GM18517 (cell line): ENCODE measurements around the gene CTIF.

Source experiments
- ATAC-seq: cut with Tn5 transposase; IDR thresholded peaks from one replicate; pipeline ENCODE4 v1.9.1; 2021; ENCODE audit warnings: mild to moderate bottlenecking, moderate library complexity; ENCODE audit not compliant: unreplicated experiment

CTIF gene

DNA sequence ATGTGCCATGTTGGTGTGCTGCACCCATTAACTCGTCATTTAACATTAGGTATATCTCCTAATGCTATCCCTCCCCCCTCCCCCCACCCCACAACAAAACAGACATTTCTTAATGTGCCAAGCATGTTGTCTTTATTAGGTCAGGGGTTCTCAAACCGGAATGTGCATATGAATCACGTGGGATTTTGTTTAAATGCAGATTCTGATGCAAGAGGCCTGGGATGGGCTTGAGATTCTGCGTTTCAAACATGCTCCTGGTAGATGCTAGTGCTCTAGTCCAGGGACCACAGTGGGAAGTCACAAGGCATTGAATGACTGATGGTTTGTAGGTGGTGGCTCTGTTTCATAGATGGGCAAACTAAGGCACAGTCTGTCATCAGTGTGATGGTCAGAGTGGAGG lies 227.2 kb downstream of the CTIF start:
- no peak for ATAC-seq

DNA sequence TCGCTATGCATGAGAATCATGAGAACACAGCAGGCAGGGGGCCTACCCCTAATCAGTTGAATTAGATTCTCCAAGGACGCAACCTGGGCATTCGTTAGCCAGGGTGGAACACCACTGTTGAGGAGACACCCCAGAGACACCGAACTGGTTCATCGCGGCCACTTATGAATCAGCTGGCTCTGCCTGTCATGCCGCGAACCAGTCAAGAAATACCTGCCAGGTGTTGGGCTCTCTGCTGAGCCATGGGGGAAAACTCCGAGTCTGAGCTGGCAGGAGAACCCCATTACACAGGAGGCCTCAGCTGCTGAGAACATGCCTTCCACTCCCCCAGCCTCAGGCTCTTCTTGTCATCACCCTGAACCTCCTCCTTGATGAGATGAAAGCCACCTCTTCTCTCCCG lies 227.7 kb downstream of the CTIF start:
- ATAC-seq = no peak

DNA sequence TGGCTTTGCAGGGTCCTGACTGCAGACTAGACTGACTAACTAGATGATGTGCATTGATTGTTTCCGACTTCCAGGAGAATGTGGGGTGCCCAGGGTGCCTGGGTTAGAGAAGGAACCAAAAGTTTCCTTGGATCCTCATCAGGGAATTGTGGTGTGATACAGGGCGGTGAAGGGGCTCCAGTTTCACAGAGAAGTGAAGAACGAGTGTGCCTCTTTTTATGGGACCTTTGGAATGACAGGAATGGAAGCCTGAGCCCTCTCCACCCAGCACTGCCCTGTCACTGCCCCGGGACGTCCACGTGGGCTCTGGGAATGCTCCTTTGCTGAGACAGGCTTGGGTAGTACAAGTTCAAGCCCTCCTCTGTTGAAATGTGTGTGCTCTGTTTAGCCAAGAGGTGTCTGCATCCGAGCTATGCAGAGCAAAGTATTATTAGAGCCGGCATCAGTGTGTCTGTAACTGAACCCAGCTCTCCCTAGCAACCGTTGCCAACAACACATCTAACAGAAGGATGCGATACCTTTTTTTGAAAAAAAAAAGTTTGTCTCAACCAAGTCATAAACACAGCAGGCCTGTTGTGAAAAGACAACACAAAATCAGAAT lies 228.4 kb downstream of the CTIF start:
- ATAC-seq = no peak

DNA sequence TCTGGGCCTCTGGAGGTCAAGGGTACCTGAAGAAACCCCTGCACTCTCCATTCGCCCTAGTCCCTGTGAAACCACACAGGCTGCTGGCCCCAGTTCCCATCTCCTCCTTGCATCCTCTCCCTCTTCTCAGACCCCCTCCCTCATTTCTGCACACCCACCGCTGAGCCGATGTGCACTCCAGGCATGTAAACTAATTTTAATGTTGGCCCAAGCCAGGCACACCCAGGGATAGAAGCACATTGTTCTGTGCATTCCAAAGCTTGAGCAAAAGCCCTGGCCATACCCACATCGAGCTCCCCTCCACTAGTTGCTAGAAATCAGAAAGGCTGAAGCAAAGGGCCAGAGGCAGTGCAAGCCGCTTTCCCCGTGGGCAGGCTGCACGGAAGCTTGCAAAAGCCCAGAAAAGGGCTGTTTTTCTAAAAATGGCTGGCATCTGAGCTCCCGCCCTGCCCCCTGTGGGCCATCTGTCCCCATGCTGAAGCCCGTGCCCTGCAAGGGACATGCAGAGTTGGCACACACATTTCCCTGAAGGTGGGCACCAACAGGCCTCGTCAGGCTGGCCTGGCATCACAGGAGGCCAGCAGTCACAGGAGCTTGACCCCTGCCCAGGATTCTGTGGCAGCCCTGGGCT lies 230.3 kb downstream of the CTIF start:
- ATAC-seq = no peak

DNA sequence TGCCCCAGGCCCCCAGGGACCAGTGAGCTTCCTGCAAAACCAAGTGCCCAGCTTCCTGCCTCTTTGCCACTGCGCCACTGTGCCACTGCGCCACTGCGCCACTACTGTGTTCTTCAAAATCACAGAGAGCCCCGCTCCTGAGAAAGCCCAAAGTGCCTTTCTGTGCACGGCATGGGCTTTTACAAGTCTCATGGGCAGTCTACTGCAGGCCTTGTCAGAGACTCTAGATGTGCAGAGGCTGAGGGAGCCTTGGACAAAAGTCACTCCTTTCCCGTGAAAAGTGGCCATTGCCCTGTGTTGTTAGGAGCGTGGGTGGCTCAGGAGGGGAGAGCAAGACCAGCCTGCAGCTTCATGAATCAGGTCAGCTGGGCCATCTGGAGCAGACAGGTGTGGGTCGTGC lies 231.4 kb downstream of the CTIF start:
- ATAC-seq = no peak

DNA sequence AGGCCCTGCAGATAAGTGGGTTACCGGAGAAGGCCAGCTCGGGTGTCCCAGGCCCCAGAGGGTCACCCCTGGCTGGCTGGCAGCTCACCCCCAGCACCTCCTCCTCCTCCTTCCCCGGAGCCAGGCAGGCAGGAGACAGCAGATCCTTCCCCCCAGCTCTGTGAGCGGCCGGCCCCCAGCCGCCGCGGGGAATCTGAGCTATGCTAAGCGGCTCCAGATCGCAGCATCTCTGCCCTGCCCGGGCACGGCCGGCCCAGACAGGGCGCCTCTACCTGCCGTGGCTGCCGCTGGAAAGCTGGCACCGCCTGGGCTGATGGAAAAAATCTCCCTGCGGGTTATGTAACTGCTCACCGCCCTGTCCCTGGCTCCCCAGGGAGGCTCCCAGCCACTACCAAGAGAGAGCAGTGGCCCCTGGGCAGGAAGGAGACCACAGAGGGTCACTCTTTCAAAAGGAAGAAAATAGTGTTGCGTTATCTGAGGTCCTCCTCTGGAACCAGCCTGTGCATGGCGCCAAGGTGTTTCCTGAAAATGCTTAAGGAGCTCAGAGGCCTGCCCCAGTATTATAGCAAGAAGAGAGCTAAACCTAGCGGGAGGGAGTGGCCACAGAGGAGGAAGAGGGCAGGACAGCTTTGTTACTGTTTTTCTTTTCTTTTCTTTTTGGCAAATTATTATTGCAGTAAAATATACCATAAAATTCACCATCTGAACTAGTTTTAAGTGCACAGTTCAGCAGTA lies 233.0 kb downstream of the CTIF start:
- ATAC-seq = no peak

DNA sequence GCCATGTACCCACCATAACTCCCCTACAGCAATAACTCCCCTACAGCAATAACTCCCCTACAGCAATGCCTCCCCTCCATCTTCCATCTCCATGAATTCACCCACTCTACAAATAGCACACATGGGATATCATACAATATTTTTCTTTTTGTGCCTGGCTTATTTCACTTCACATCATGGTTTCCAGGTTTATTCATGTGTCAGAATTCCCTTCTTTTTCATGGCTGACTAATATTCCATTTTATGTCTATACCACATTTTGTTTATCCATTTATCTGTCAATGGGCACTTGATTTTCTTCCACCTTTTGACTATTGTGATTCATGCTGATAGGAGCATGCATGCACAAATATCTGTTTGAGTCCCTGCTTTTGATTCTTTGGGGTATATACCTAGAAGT lies 233.6 kb downstream of the CTIF start:
- ATAC-seq = no peak

DNA sequence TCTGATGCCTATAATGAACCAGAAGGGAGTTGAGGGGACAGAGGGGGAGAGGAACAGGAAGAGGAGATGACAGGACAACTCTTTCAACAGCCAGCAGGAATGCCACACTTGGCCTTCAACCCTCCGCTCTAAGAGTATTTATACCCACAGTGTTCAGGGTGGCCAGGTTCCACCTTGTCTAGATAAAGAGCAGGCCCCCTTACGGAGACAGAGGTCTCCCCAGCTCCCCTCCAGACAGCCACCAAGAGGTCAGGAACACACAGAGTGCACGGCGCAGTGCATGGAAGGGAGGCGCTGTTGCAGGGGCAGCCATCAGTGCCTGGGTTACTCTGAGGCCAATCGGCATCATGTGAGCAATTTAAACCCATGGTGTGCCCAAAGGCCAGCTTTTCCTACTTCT lies 235.0 kb downstream of the CTIF start:
- ATAC-seq = no peak

DNA sequence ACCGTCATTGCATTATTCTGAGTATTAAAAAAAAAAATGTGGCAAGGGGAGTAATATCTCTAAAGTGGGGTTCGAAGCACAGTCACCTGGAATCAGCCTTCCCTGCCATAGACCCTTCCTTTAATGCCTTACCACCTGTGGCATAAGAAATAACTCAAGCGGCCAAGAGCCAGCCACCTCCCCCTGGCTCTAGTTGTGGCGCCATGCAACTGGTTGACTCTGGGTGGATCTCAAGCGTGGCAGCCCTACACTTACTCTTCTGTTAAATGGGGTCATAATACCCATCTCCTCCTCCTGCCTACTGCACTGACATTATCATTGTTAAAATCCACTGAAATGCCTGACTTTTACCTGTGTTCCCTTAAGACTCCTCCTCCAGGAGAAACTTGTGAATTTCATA lies 236.1 kb downstream of the CTIF start:
- no peak for ATAC-seq

DNA sequence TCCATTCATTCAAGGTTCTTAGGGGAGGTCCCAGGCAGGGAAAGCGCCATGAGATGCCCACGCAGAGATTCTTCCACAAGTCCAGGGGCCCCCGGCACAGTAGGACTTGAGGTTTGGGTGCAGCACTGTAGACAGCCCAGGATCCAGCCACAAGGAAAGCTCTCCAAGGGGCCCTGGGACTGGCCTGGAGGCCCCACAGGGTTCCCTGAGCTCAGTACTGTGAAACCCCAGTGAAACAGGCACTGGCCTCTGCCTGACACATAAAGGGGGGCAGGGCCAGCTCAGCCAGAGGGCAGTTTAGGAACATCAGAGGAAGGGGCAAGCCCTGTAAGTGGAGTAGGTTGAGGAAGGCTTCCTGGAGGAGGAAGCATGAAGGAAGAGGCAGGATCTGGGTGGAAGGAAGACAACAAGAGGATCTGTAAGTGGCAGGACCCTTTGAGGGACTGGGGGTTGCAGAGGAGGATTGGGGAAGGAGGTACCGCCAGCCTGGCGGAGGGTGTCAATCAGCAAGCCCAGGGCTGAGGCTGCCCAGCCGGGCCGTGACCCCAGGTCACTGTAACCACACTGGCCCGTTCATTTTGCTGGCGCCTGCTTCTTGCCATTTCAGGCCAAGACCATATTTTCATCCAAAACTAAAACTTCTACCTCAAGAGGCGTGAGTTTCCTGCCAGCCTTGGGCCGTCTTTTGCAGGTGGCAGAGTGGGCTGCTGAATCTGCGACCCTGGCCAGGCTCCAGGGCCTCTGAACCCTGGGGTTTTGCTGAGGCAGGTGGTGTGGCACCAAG lies 236.7 kb downstream of the CTIF start:
- no peak for ATAC-seq

DNA sequence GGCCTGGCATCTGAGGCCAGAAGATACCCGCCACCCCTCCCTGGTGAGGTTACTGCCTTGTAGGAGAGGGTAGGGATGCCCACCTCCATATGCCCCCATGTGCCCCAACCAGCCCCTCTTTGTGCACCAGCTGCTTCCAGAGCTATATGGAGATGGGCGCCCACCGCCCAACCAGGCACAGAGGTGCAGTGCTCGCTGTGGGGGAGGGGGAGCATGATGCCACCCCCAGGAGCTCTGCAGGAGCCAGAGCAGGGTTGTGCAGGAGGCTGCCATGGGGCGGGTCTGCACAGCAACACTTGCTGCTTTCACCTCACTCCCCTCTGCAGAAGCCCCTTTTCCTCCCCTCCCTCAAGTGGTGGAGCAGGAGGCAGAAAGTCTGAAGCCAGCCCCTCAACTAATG lies 237.3 kb downstream of the CTIF start:
- ATAC-seq = no peak

DNA sequence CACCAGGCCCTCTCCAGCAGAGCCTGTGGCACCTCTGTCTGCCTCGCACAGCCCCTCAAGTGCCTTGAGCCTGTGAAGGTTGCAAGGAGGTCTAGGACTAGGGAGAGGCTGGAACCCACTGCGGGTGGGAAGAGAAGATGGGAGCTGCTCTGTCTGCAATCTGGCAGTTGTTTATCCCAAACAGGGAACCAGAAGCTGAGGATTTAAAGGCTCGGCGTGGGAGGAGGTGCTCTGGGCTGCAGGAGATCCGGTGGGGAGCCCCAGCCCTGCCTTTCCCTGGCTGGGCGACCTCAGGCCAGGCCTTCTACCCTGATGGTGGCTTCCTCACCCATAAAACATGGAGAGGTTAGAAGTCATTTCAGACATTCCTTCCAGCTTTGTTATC lies 237.8 kb downstream of the CTIF start:
- ATAC-seq = no peak

DNA sequence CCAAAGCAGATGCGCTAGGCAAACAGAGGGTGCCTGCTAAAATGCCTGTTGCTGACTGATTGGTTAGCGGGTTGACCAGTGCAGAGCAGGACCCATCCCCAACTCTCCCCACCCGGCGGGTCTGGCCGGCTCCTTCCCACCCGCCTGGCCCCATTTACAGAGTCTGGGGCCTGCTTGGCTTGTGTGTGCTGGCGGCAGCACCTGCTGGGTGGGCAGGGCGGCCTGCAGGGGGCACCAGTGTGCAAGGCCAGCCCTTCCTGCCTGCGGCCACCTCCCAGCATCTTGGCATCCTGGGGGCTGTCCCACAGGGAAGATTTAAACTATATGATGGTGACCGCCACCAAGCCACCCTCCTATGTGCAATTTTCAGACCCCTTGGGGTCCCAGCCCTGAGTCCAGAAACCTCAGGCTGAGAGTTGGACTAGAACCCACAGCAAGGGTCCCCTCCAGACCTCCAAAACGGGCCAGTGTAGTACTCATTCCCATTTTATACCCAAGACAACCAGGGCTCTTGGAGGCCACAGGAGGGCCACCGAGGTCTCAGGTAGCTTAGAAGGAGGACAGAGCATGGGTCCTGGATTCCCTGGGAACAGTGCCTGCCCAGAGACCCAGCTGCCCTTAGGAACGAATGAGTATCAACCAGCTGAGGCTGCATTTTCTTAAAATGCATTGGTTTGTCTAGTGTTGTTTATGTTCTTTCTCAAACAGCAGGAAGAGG lies 238.4 kb downstream of the CTIF start:
- ATAC-seq = peak; percentile 55

DNA sequence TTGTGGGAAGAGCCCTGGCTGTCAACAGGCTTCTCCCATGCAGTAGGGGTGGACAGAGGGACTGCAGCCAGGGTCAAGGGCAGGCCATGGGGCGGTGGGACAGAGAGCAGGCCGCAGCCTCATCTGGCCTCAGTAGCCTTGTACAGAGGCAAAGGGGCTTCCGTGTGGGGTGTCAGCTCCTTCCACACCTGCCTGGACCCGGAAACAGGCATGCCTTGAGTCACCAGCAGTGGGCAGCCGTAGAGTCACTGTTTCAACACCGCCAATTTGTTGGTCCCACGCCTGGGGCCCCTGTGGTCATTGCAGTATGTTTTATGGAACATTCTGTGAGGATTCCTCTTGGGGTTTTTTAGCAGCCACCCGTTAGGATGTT lies 238.9 kb downstream of the CTIF start:
- ATAC-seq = no peak

DNA sequence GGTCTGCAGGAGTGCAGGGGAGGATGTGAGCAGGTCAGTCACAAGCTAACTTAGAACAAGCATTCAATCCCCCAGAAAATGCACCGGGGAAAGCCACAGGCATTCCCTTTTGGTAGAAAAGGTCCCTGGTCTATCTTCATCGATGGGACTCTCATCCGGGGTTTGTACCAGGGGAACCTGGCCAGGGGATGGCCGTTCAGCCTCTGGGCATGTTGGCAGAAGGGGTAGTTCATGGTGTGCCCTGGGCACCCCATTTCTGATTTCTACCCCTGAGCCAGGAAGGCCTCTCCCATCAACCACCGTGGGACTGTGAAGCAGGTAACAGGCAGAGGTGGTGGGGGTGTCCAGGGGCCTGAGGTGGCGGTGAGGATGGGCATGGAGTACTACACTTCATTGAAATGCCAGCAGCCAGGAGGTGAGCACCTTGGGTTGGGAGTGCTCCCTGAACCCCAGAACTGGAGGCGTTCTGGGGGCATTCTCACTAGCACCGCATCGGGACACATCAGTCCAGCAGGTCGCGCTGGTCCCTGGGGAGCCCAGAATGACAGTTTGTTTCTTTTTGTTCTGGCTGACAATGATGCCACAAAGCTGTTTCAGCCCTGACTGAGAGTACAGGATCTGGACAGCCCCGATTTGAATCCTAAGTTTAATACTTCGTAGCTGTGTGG lies 239.6 kb downstream of the CTIF start:
- ATAC-seq = peak; percentile 63

DNA sequence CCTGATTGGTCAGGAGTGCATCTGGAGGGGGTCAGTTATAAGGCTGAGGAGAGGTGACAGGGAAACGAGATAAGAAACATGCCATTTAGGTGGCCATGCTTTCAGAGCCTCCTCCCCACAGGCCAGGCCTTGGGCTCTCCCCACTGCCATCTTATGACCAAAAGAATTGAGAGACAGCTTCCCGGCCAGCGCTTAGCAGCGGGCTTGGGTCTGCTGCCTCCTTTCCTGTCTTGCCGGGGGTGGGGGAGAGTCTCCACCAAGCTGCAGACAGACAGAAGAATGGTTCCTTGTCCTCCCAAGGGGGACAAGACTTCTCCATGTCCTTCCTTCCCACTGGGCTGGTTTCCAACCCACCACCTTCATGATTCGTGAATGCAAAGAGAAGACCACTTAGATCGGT lies 240.6 kb downstream of the CTIF start:
- no peak for ATAC-seq

DNA sequence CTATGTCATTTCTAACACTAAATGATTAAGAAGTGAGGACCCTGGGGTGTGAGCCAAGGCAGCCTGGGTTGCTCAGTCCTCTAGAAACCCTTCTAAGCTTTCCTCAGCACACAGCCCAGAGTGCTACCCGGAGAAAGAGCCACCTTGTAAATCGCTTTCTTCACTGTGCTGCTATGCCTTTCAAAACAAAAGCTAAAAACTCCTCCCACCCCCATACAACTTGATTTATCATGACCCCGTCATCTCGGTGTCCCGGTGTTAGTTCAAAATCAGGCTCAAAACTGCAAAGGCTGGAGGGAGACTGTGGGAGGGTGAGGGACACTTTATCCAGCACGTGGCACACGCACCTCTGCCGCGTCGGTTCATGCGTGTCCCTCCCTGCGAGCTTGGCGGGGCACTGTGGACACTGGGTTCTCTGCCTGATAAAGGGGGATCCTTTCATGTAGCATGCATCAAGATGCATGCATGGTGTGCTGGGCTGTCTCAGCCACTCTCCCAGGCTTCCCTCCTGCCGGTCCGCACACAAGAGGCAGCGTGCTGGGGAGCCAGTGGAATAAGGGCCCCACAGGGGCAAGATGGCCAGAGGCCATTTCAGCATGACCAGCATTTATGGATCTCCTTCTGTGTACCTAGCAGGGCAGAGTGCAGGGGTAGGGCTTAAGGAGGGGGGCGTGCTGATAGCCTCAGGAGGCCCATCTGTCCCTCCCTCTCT lies 241.5 kb downstream of the CTIF start:
- ATAC-seq = no peak

DNA sequence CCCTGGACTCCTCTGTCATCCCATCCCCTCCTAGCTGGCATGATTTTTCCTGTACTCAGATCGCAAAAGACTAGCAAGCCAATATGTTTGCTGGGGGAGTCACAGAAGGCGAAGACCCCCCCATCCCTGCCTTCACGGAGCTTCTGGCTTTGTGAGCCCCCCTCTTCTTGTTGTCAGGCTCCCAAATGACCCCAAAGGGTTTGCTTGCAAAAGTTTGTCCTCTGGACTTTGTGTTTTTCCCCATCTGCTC lies 242.0 kb downstream of the CTIF start:
- no peak for ATAC-seq

DNA sequence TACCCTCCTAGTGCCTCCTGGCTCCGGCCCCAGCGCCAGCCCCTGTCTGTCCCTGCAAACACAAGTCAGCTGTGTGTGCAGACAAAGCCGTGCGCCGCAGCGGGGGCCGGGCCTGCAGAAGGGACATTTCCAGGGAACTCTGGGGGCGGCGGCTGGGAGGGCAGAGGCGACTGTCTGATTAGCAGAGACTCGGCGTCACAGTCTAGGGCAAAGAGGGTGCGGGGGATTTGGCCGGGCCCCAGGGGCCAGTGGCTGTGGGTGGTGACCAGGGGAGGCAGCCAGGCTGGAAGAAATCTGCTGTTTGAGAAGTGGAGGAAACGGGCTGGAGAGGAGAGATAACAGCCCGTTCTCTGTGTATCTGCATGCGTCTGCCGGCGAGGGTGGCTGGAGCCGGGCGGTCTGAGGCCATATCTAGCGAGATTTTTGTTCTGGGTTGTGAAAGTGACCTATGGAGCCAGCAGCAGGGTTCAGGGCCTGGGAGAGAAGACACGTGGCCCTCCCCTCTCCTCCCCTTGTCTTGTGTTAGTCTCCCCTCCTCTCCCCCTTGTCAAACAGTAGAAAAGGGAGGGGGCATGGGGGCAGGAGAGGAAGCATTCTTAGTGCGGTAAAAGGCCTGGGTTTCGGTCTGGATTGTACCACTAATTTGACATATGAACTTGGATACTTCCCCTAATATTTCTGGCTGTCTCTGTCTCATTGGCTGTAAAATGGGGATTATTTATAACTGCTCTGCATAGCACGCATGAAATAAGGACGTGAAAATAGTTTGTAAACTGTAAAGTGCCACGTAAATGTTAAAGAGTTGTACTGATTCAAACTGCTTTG lies 242.5 kb downstream of the CTIF start:
- ATAC-seq = no peak

DNA sequence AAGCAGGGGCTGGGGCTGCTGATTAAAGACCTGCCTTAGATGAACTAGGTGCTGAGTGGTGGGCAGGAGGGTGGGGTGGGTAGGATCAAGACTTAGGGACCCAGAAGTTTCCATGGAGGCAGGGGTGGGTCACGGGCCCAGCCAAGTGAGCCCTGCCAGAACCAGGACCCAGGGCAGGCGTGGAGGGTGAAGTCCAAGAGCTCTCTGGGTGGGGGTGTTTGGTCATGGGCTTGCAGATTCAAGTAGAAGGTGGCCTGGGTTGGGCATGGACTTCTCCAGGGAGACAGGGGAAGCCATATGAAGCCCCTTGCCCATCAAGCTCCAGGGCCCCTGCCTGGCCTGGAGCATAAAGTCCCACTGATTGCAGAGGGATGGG lies 243.1 kb downstream of the CTIF start:
- ATAC-seq = no peak
